Suprapubic skin (tissue), 4 donors: ENCODE results near the gene KRTAP19-3. TPM values are rescaled to one million over a fixed set of nuclear protein-coding genes. Genes with fewer than 3 reads are reported as not detected.
"Not testable (repeated sequence)": the region's sequence is repeated elsewhere in the genome, so short reads cannot be mapped to it uniquely, and the experiment has no call there.

ENCODE experiments used
- DNase-seq, 2 donors: peaks; one replicate each; pipeline ENCODE4 v3.0.0-alpha.2; 2019; ENCODE audit warnings: low spot score in 2 of 2
- H3K27ac ChIP-seq: fragments of 200-600 bp; sonication (generic); one replicate; pipeline ENCODE4 v1.5.1; 2019
- H3K27me3 ChIP-seq: fragments of 200-600 bp; sonication (generic); one replicate; pipeline ENCODE4 v1.5.1; 2019
- H3K36me3 ChIP-seq: fragments of 200-600 bp; sonication (generic); one replicate; pipeline ENCODE4 v1.5.1; 2019
- H3K4me1 ChIP-seq: fragments of 200-600 bp; sonication (generic); one replicate; pipeline ENCODE4 v1.5.1; 2019
- H3K4me3 ChIP-seq: fragments of 200-600 bp; sonication (generic); one replicate; pipeline ENCODE4 v1.5.1; 2019; ENCODE audit warnings: mild to moderate bottlenecking
- H3K9me3 ChIP-seq: fragments of 200-600 bp; sonication (generic); one replicate; pipeline ENCODE4 v1.5.1; 2019
- EP300 ChIP-seq: sonication (generic); formaldehyde crosslinking; IDR thresholded peaks from one replicate; pipeline ENCODE4 v1.6.1; 2017; ENCODE audit warnings: antibody characterized with exemption
- POLR2A ChIP-seq, 2 donors: fragments of 450-650 bp; IDR thresholded peaks; one replicate each; pipeline ENCODE4 v1.6.1; 2017; ENCODE audit warnings: antibody characterized with exemption in 2 of 2, mild to moderate bottlenecking in 2 of 2, moderate library complexity in 2 of 2
- POLR2AphosphoS5 ChIP-seq, 3 donors: sonication (generic); formaldehyde crosslinking; IDR thresholded peaks; one replicate each; pipeline ENCODE4 v1.6.1; 2017; ENCODE audit warnings: antibody characterized with exemption in 3 of 3
- WGBS: methylation state at CpG from one replicate; pipeline ENCODE4 v1.1.5; 2018; 5-methylcytosine and 5-hydroxymethylcytosine counted together
- total RNA-seq, 4 donors: library from RNA; depleted of rRNA; stranded (reverse); fragments of >200 nt; gene quantifications; one replicate each; pipeline ENCODE4 v1.1.0, GENCODE V29; 2016
- TF ChIP-seq, protein P1 (sequence below), 2 donors: fragments of 200-600 bp in 1 of 2; fragments of 450-650 bp in 1 of 2; sonication (generic) in 1 of 2; IDR thresholded peaks; one replicate each; pipeline ENCODE4 v1.5.1; 2016 to 2019; ENCODE audit warnings: antibody characterized with exemption in 2 of 2, mild to moderate bottlenecking in 1 of 2, moderate library complexity in 1 of 2

The KRTAP19-3 gene
- total RNA-seq, result 10 to 100 TPM in 1 of 4 donors, not detected in 3; 41.5 TPM

GRCh38 chr21:30491963-30492428, at the start of gene KRTAP19-3:
Gene KRTAP19-3 (minus strand): TSS chr21:30492013. CDS start chr21:30491957, 56 bp downstream.
- Histone ChIP-seq H3K27ac (no peak within 1 kb of the TSS), H3K4me1 (no peaks in the 10 kb centered on the region), H3K27me3 (no peaks in the 10 kb centered on the region), H3K36me3 (no peaks in the 10 kb centered on the region), H3K4me3 (no peak within 1 kb of the TSS), H3K9me3 (no peaks in the 10 kb centered on the region)
- no peak for DNase-seq
- TF ChIP-seq, protein P1, sequence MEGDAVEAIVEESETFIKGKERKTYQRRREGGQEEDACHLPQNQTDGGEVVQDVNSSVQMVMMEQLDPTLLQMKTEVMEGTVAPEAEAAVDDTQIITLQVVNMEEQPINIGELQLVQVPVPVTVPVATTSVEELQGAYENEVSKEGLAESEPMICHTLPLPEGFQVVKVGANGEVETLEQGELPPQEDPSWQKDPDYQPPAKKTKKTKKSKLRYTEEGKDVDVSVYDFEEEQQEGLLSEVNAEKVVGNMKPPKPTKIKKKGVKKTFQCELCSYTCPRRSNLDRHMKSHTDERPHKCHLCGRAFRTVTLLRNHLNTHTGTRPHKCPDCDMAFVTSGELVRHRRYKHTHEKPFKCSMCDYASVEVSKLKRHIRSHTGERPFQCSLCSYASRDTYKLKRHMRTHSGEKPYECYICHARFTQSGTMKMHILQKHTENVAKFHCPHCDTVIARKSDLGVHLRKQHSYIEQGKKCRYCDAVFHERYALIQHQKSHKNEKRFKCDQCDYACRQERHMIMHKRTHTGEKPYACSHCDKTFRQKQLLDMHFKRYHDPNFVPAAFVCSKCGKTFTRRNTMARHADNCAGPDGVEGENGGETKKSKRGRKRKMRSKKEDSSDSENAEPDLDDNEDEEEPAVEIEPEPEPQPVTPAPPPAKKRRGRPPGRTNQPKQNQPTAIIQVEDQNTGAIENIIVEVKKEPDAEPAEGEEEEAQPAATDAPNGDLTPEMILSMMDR (IDR thresholded peaks at IDR 0.05), result no peak
- TF ChIP-seq POLR2AphosphoS5 (IDR thresholded peaks at IDR 0.05) (no peak), POLR2A (IDR thresholded peaks at IDR 0.05) (no peak), EP300 (no peak)
- WGBS, result 69% methylated on average over 2 of the region's 2 CpGs

DNA sequence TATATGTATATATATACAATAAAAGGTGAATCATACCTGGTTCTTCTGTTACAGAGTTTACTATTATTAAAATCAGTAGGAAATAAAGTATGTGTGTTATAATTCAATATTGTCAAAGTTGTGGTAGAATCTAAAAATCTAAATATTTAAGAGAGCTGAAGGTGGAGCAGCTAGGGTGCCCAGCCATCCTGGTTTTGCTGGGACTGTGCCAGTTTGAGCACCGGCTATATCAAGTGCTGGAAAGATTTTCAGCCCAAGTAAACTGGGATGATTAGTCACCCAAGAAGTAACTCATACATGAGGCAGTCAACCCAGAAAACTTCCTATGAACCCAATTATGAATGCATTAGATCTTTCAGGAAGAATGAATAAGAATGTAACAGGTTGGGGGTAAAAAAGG, 27.1 kb upstream of the KRTAP19-3 start:
- no peak for TF ChIP-seq POLR2AphosphoS5 (IDR thresholded peaks at IDR 0.05)
- TF ChIP-seq EP300, result no peak
- no peak for TF ChIP-seq POLR2A (IDR thresholded peaks at IDR 0.05)
- TF ChIP-seq, protein P1 (IDR thresholded peaks at IDR 0.05), result no peak
- WGBS, result 63% methylated on average over 1 of the region's 1 CpG
- H3K27ac ChIP-seq, result no peak overlapping the region
- H3K9me3 ChIP-seq, result no peaks in the 10 kb centered on the region
- no peak for DNase-seq
- no peaks in the 10 kb centered on the region for H3K36me3 ChIP-seq
- no peaks in the 10 kb centered on the region for H3K27me3 ChIP-seq
- H3K4me1 ChIP-seq, result no peaks in the 10 kb centered on the region
- no peak overlapping the region for H3K4me3 ChIP-seq

- 93% methylated on average over 1 of the region's 1 CpG for WGBS
- TF ChIP-seq EP300, result no peak
- no peak for TF ChIP-seq POLR2A (IDR thresholded peaks at IDR 0.05)
- TF ChIP-seq POLR2AphosphoS5 (IDR thresholded peaks at IDR 0.05), result no peak
- TF ChIP-seq, protein P1 (IDR thresholded peaks at IDR 0.05), result no peak
- no peaks in the 10 kb centered on the region for H3K36me3 ChIP-seq
- no peaks in the 10 kb centered on the region for H3K4me1 ChIP-seq
- no peak for DNase-seq
- no peak overlapping the region for H3K4me3 ChIP-seq
- no peak overlapping the region for H3K27ac ChIP-seq
- H3K27me3 ChIP-seq, result no peaks in the 10 kb centered on the region
- no peaks in the 10 kb centered on the region for H3K9me3 ChIP-seq
Measured at GRCh38 chr21:30515681-30516080, 23.9 kb upstream of the KRTAP19-3 start.

DNA sequence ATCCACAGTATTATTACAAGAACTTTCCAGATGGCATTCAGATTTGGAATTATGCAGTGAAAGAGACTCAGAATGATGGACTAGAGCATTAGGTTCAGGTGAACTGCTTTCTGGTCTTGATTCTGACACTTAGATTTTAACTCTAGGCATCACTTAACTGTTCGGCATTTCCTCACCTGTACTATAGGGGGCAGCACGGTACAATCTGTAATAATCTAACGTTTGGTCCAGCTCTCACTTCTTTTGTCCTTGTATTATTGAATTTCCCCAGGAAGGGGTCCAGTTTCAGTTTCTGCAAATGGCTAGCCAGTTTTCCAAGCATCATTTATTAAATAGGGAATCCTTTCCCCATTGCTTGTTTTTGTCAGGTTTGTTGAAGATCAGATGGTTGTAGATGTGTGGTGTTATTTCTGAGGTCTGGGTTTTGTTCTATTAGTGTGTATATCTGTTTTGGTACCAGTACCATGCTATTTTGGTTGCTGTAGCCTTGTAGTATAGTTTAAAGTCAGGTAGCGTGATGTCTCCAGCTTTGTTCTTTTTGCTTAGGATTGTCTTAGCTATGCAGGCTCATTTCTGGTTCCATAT, 13.9 kb upstream of the KRTAP19-3 start:
- not testable (repeated sequence) for H3K27me3 ChIP-seq, H3K4me3 ChIP-seq, DNase-seq, H3K36me3 ChIP-seq, H3K27ac ChIP-seq, H3K4me1 ChIP-seq, H3K9me3 ChIP-seq
- 28% methylated on average over 4 of the region's 4 CpGs for WGBS
- TF ChIP-seq, protein P1 (IDR thresholded peaks at IDR 0.05), result peak in 1 of 2 donors; percentile 10

GRCh38 chr21:30502041-30502440, 10.2 kb upstream of the KRTAP19-3 start, which contains the start of gene KRTAP19-5:
Gene KRTAP19-5 (minus strand): TSS chr21:30502141. CDS start chr21:30502090, 51 bp downstream.
- no peak within 1 kb of the TSS for H3K27ac ChIP-seq
- H3K4me1 ChIP-seq, result no peaks in the 10 kb centered on the region
- TF ChIP-seq POLR2AphosphoS5 (IDR thresholded peaks at IDR 0.05) (no peak), EP300 (no peak)
- TF ChIP-seq, protein P1 (IDR thresholded peaks at IDR 0.05), result no peak
- no peak within 1 kb of the TSS for H3K4me3 ChIP-seq
- WGBS, result 73% methylated on average over 6 of the region's 6 CpGs
- no peaks in the 10 kb centered on the region for H3K27me3 ChIP-seq
- no peak for DNase-seq
- H3K9me3 ChIP-seq, result no peaks in the 10 kb centered on the region
- H3K36me3 ChIP-seq, result no peaks in the 10 kb centered on the region
